Globus pallidus (tissue), 1 donor: ENCODE results near the gene TMC6.
A peak's percentile ranks its signal among the peaks of the same experiment; 100 is the strongest.
"Not testable (repeated sequence)": the region's sequence is repeated elsewhere in the genome, so short reads cannot be mapped to it uniquely, and the experiment has no call there.

Experiments used
- DNase-seq: peaks from one replicate; pipeline ENCODE4 v3.0.0-alpha.2; 2015; ENCODE audit warnings: low spot score

Gene TMC6

DNA sequence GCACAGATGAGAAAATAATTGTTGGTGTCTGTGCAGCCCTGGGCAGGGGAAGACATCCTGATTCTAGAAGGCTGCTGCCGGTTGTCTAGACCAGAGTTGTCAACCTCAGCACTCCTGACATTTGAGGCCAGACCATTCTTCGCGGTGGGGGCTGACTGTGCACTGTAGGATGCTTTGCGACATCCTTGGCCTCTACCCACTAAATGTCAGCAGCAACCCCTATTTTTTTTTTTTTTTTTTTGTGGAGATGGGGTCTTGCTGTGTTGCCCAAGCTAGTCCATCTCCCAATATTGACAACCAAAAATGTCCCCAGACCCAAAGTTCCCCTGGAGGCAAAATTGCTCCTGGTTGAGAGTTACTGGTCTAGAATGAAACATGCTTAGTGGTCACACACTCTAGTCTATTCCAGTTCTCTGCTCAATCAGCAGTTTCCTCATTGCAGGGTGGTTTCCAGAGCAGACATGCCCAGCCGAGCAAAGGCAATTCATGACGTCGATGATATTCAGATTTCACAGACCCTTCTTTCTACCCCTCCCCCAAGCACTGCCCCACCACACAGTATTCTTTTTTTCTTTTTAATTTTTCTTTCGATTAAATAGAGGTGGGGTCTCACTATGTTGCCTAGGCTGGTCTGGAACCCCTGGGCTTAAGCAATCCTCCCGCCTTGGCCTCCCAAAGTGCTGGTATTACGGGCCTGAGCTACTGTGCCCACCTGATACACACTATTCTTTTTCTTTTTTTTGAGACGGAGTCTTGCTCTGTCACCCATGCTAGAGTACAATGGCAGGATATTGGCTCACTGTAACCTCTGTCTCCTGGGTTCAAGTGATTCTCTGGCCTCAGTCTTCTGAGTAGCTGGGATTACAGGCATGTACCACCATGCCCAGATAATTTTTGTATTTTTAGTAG is 26.6 kb upstream of the TMC6 start:
- DNase-seq = no peak

DNA sequence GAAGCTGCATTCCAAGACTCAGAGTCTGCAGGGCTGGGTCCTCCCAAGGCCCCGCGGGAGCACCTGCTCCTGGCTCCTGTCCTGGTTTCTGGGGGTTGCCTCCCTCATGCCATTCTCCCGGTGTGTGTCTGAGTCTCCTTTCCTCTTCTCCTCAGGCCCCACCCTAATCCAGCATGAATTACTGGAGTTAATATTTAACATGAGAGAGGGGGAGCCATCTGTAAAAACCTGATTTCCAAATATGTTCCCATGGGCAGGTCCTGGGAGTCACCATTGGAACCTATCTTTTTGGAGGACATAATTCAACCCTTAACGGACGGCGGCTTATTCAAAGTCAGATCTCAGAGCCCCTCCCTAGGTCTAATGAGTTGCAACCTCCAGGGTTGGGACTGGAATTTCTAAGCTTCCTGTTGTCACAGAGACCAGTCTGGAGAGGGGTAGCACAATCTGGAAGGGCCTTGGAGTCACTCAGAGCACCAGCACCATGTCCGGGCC is 23.0 kb upstream of the TMC6 start:
- DNase-seq = no peak

- no peak for DNase-seq
Observed at GRCh38 chr17:78148286-78149016, 19.9 kb upstream of the TMC6 start.

DNA sequence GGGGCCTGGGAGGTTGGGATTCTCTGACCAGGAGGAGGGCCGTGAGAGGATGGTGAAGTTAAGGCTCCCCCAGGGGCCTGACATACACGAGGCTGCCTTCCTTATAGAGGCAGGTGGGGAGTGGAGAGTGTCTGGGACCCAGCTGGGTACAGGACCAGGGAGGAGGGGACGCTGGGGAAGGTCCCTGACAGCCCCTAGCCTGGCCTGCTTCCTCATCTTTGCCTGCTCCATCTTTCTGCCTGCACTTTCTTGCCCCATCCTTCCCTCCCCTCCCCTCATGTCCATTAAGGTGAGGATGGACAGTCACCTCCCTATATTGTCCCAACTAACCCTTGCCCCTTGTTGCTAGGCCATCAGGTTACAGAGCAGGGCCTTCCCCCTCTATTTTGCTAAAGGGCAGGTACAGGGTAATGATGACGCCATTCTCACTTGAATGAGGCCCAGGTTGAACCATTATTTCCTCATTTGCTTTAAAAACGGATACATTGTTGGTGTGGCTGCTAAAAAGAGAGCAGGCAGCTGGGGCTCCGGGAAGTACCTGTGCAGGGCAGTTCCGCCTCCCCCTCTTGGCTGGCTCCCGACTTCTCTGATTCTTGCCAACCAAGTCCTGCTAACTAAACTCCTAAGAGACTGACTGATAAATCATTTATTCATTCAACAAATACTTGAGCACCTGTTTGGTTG is 18.9 kb upstream of the TMC6 start:
- DNase-seq = no peak

DNA sequence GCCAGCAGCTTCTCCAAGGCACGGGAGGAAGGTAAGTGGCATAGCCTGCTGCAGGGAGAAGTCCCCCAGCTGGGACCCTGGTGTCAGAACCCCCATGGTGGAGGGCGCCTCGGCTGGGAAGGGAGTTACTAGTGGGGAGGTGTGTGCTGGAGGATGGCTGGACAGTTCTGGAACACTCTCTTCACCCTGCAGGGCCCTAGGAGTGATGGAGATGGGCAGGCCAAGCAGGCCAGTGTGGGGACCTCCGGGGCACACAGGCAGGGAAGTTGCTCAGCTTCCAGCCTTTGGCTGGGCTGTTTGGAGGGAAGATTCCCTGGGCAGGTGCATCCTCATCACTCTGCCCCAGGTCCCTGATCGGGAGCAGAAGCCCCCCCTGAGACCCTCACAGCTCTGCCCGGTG is 18.3 kb upstream of the TMC6 start:
- no peak for DNase-seq

DNA sequence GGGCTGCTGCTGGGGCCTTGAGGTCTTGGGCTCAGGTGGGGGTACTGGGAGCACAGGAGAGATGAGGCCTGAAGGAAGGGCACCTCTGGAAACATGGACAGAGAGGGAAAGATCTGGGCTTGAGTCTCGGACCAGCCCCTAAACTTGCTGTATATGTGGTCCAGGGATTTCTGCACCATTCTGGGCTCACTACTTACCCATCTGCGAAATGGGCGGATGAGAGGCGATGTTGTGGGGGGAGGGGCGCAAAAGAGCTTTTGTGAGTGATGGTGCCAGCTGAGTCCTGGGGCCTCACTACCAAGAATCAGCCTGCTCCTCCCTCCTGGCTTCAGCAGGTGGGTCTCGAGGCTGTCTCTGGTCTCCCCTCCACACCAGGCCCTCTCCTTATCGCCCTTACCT is 17.9 kb upstream of the TMC6 start:
- no peak for DNase-seq

- no peak for DNase-seq
Observed at GRCh38 chr17:78144736-78145641, 16.4 kb upstream of the TMC6 start.

DNA sequence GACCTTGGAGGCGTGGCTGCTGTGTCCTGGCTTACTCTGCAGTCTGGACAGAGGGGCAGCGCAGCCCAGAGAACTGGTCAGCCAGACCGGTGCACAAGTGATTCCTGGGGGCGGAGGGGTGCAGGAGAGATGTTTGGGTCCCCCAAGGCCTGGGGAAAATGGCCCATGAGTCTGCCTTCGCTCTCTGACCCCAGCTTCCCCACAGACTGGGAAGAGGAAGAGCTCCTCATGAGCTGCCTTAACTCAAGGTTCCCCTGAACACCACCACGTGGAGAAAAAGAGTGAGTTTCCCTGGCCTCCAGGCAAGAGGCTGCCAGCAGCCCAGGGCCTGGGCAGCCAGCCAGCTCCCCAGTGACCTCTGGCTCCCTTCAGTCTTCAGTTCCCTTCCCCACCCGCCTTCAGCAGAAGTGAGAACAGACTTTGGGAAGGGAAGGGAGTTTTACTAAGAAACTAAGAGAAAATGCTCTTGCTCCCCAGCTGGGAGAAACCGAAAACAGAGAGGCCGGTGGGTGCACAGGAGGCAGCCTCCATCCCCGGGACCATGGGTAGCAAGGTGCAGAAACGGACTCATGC is 15.7 kb upstream of the TMC6 start:
- DNase-seq = peak; percentile 79

- no peak for DNase-seq
Observed at GRCh38 chr17:78143214-78144146, 14.9 kb upstream of the TMC6 start.

- DNase-seq = no peak
Observed at GRCh38 chr17:78142119-78142861, 13.7 kb upstream of the TMC6 start.

DNA sequence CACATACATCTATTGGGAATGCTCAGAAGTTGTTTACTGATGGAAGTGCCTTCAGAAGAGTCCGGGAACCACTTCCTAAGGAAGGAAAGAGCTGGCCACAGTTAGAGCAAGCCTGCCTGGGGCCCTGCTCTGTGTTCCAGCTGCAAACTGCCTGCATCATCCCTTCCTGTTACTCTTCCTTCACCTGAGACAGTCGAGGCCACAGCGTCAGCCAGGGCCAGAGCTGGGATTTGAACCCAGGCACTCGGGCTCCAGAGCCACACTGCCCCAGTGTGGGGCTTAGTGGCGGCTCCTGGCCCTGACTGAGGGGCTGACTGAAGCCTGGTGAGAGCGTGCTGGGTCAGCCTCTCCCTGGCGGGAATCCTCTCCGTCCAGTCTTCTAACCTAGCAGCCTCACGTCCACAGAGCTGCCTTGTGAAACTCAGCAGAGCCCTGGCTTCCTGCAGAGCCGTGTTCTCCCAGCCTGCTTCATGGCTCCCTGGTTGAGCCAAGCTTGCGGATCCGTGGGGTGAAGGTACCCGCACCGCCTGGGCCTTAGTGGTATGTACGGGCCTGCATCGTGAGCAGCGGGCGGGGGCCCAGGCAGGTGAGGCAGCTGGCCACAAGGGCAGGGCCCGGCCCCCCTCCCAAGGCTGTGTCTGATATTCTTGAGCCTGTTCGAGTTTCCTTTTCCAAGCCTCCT is 13.0 kb upstream of the TMC6 start:
- DNase-seq = no peak

GRCh38 chr17:78140169-78141051 is 11.9 kb upstream of the TMC6 start:
- DNase-seq = no peak

DNA sequence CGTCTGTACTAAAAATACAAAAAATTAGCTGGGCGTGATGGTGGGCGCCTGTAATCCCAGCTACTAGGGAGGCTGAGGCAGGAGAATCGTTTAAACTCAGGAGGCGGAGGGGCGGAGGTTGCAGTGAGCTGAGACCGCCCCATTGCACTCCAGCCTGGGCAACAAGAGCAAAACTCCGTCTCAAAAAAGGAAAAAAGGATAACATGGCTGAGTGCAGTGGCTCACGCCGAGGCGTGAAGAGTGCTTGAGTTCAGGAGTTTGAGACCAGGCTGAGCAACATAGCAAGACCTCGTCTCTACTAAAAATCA is 11.3 kb upstream of the TMC6 start:
- not testable (repeated sequence) for DNase-seq

DNA sequence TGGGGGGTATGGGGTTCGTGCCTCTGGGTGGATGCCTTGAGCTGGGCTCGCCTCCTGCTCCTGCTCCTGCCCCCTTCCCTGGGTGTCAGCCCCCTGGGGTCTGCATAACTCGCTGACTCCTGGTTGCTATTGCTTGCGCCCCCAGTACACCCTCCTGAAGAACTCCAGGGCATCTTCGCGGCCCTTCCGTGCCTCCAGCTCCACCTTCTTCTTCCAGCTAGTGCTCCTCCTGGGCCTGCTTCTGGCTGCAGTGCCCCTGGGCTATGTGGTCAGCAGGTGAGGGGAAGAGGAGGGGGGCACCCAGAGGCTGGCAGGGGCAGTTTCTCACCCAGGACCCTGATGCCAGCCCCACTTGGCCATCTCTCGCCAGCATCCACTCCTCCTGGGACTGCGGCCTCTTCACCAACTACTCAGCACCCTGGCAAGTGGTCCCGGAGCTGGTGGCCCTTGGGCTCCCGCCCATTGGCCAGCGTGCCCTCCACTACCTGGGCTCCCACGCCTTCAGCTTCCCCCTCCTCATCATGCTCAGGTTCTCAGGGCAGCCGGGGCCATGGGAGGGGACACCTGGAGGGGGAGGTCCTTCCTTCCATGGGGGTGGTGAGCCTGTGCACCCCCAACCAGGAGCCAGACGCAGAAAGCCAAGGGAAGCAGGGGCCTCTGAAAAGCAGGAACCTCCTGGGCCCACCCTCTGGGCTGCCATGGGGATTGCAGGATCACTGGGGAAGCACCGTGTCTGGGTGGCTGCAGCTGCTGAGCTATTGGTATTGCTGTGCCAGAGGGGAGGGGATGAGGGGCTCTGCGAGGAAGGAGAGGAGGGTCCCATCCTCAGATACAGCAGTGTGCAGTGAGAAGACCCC is 9.9 kb upstream of the TMC6 start:
- DNase-seq = no peak

- DNase-seq = no peak
Observed at GRCh38 chr17:78137392-78138203, 9.0 kb upstream of the TMC6 start.
